GM23248 (cell line): ENCODE results near the gene LPCAT4.
"Not testable (repeated sequence)": the region's sequence is repeated elsewhere in the genome, so short reads cannot be mapped to it uniquely, and the experiment has no call there.

ENCODE experiments used
- EZH2 ChIP-seq: fragments of 200-600 bp; sonication (generic); IDR thresholded peaks from 2 replicates; pipeline ENCODE4 v1.6.1; 2018; ENCODE audit warnings: antibody characterized with exemption, mild to moderate bottlenecking; ENCODE audit not compliant: insufficient read depth, poor library complexity, severe bottlenecking
- EZH2phosphoT487 ChIP-seq: fragments of 200-600 bp; sonication (generic); IDR thresholded peaks from 2 replicates; pipeline ENCODE4 v1.6.1; 2018; ENCODE audit warnings: antibody characterized with exemption, moderate library complexity, mild to moderate bottlenecking, low read depth; ENCODE audit not compliant: insufficient read depth

DNA sequence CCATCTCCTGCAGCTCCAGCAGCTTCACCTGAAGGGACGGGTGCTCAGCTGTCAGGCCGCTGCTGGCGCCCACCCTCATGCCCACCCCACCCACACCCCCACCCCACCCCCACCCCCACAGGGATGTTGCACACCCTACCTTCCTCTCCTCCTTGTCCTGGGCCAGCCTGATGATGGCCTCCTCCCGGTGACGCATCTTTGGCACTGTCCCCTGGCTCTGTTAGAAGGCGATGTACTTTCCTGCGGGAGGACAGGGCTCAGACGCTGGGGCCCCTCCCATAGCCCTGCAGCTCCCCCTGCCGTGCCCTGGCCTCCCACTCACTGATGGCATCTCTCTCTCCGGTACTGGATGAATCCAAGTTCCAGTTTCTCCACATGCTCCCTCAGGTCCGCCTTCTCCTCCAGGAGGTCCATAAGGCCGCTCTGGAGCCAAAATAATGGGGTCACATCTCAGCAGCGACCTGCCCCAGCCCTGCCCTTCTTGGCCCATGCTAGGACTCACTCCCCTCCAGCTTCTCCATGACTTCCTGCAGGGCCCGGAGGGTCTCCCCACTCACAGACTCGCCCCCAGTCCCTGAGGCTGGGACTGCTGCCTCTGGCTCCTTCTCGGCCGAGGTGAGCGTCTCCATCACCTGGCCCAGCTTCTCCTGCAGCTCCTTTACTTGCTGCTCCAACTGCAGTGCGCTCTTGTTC lies 15.0 kb upstream of the LPCAT4 start:
- not testable (repeated sequence) for TF ChIP-seq EZH2phosphoT487, EZH2
